Measurements from ENCODE around the gene TMEM106A.
"Not testable (repeated sequence)": the region's sequence is repeated elsewhere in the genome, so short reads cannot be mapped to it uniquely, and the experiment has no call there.

The TMEM106A gene

GRCh38 chr17:43176119-43176570, 35.5 kb upstream of the TMEM106A start:
- no peak overlapping the region for H3K23ac ChIP-seq (ENCODE audit: low read depth, low read length, poor library complexity)
- peaks cover 2 to 3% of the 10 kb centered on the region in 2 donors for H3K4me1 ChIP-seq (ENCODE audit: control insufficient read depth in 2 of 2, insufficient read depth in 1 of 2, low read depth in 1 of 2, low read length in 2 of 2)
- no peak overlapping the region for H3K14ac ChIP-seq (ENCODE audit: low read length)
- H3K4ac ChIP-seq (ENCODE audit: low read length), result no peak overlapping the region
- no peak overlapping the region for H2BK5ac ChIP-seq (ENCODE audit: low read length)
- no peak overlapping the region for H2AK5ac ChIP-seq (ENCODE audit: low read depth, low read length)
- no peak overlapping the region for H3K27ac ChIP-seq (replicated peaks; ENCODE audit: low read length)
- WGBS, 2 donors (ENCODE audit: extremely low coverage in 2 of 2, insufficient read length in 2 of 2, insufficient replicate concordance in 1 of 2), result no CpG with 5 or more reads among the region's 2 CpGs
- no peak overlapping the region for H2BK15ac ChIP-seq (ENCODE audit: low read length)
- no peak overlapping the region for H3K4me3 ChIP-seq (ENCODE audit: low read length in 2 of 2)
- no peak overlapping the region for H3K18ac ChIP-seq (ENCODE audit: low read length)
- H4K8ac ChIP-seq (ENCODE audit: low read depth, low read length), result no peak overlapping the region
- peaks cover 1% of the 10 kb centered on the region for H3K79me1 ChIP-seq (ENCODE audit: low read depth, low read length)
- H2AFZ ChIP-seq (ENCODE audit: low read length), result no peak overlapping the region
- H2BK120ac ChIP-seq (ENCODE audit: low read depth, low read length), result no peak overlapping the region
- H3K4me2 ChIP-seq (ENCODE audit: insufficient read depth, low read length, poor library complexity, severe bottlenecking), result no peak overlapping the region
- no peaks in the 10 kb centered on the region for H3K9me3 ChIP-seq (replicated peaks in 1 of 2; ENCODE audit: control insufficient read depth in 2 of 2, insufficient read depth in 1 of 2, low read depth in 1 of 2, low read length in 2 of 2)
- DNase-seq (ENCODE audit: low spot score), result no peak
- no peak overlapping the region for H4K91ac ChIP-seq (ENCODE audit: low read depth, low read length, poor library complexity)
- H3K36me3 ChIP-seq (replicated peaks in 1 of 2; ENCODE audit: control insufficient read depth in 2 of 2, insufficient read depth in 2 of 2, low read length in 2 of 2), result peaks cover 3 to 55% of the 10 kb centered on the region in 2 donors
- H2BK12ac ChIP-seq (ENCODE audit: low read length), result no peak overlapping the region
- no peaks in the 10 kb centered on the region for H3K27me3 ChIP-seq (ENCODE audit: control insufficient read depth in 3 of 3, insufficient read depth in 3 of 3, low read depth in 1 of 3, low read length in 3 of 3)
- no peak overlapping the region for H3K9ac ChIP-seq (ENCODE audit: low read depth, low read length, poor library complexity)

DNA sequence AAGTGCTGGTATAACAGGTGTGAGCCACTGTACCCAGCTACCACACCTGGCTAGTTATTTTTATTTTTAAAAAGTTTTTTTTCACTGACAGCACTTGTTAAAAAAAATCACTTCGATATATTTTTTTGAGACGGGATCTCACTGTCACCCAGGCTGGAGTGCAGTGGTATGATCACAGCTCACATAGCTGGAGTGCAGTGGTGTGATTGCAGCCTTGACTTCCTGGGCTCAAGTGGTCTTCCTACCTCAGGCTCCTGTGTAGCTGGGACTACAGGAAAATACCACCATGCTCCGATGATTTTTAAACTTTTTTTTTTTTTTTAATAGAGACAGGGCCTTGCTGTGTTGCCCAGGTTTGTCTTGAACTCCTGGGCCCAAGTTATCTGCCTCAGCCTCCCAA, 27.8 kb upstream of the TMEM106A start:
- Histone ChIP-seq H3K4me1 (ENCODE audit: control insufficient read depth in 2 of 2, insufficient read depth in 1 of 2, low read depth in 1 of 2, low read length in 2 of 2) (no peaks in the 10 kb centered on the region), H3K4ac (ENCODE audit: low read length) (no peak overlapping the region), H2AFZ (ENCODE audit: low read length) (no peak overlapping the region), H3K4me2 (ENCODE audit: insufficient read depth, low read length, poor library complexity, severe bottlenecking) (no peak overlapping the region), H4K8ac (ENCODE audit: low read depth, low read length) (no peak overlapping the region), H4K91ac (ENCODE audit: low read depth, low read length, poor library complexity) (no peak overlapping the region), H3K79me1 (ENCODE audit: low read depth, low read length) (peaks cover 1% of the 10 kb centered on the region), H2BK15ac (ENCODE audit: low read length) (no peak overlapping the region), H3K4me3 (ENCODE audit: low read length in 2 of 2) (no peak overlapping the region), H3K23ac (ENCODE audit: low read depth, low read length, poor library complexity) (no peak overlapping the region), H3K18ac (ENCODE audit: low read length) (no peak overlapping the region), H2AK5ac (ENCODE audit: low read depth, low read length) (no peak overlapping the region), H3K27me3 (ENCODE audit: control insufficient read depth in 3 of 3, insufficient read depth in 3 of 3, low read depth in 1 of 3, low read length in 3 of 3) (no peaks in the 10 kb centered on the region), H3K14ac (ENCODE audit: low read length) (no peak overlapping the region), H3K9ac (ENCODE audit: low read depth, low read length, poor library complexity) (no peak overlapping the region), H2BK5ac (ENCODE audit: low read length) (no peak overlapping the region), H2BK12ac (ENCODE audit: low read length) (no peak overlapping the region), H3K9me3 (replicated peaks in 1 of 2; ENCODE audit: control insufficient read depth in 2 of 2, insufficient read depth in 1 of 2, low read depth in 1 of 2, low read length in 2 of 2) (no peaks in the 10 kb centered on the region), H3K27ac (replicated peaks; ENCODE audit: low read length) (no peak overlapping the region), H3K36me3 (replicated peaks in 1 of 2; ENCODE audit: control insufficient read depth in 2 of 2, insufficient read depth in 2 of 2, low read length in 2 of 2) (peaks cover 4 to 52% of the 10 kb centered on the region in 2 donors), H2BK120ac (ENCODE audit: low read depth, low read length) (no peak overlapping the region)
- WGBS, 2 donors (ENCODE audit: extremely low coverage in 2 of 2, insufficient read length in 2 of 2, insufficient replicate concordance in 1 of 2), result no CpG with 5 or more reads among the region's 3 CpGs
- no peak for DNase-seq (ENCODE audit: low spot score)

GRCh38 chr17:43186656-43187055, 25.0 kb upstream of the TMEM106A start:
- H2BK15ac ChIP-seq (ENCODE audit: low read length); H3K14ac ChIP-seq (ENCODE audit: low read length); DNase-seq (ENCODE audit: low spot score); H4K91ac ChIP-seq (ENCODE audit: low read depth, low read length, poor library complexity); H3K9ac ChIP-seq (ENCODE audit: low read depth, low read length, poor library complexity); H3K18ac ChIP-seq (ENCODE audit: low read length); H2AFZ ChIP-seq (ENCODE audit: low read length); H3K4me1 ChIP-seq (ENCODE audit: control insufficient read depth in 2 of 2, insufficient read depth in 1 of 2, low read depth in 1 of 2, low read length in 2 of 2); H2BK5ac ChIP-seq (ENCODE audit: low read length); H3K79me1 ChIP-seq (ENCODE audit: low read depth, low read length); H2BK12ac ChIP-seq (ENCODE audit: low read length); H3K9me3 ChIP-seq (replicated peaks in 1 of 2; ENCODE audit: control insufficient read depth in 2 of 2, insufficient read depth in 1 of 2, low read depth in 1 of 2, low read length in 2 of 2); H2AK5ac ChIP-seq (ENCODE audit: low read depth, low read length); H3K4me3 ChIP-seq (ENCODE audit: low read length in 2 of 2); H4K8ac ChIP-seq (ENCODE audit: low read depth, low read length); H3K23ac ChIP-seq (ENCODE audit: low read depth, low read length, poor library complexity); H2BK120ac ChIP-seq (ENCODE audit: low read depth, low read length); H3K4me2 ChIP-seq (ENCODE audit: insufficient read depth, low read length, poor library complexity, severe bottlenecking); H3K27me3 ChIP-seq (ENCODE audit: control insufficient read depth in 3 of 3, insufficient read depth in 3 of 3, low read depth in 1 of 3, low read length in 3 of 3); H3K27ac ChIP-seq (replicated peaks; ENCODE audit: low read length); H3K4ac ChIP-seq (ENCODE audit: low read length): not testable (repeated sequence)
- peaks cover 21 to 57% of the 10 kb centered on the region in 2 donors for H3K36me3 ChIP-seq (replicated peaks in 1 of 2; ENCODE audit: control insufficient read depth in 2 of 2, insufficient read depth in 2 of 2, low read length in 2 of 2)
- WGBS, 2 donors (ENCODE audit: extremely low coverage in 2 of 2, insufficient read length in 2 of 2, insufficient replicate concordance in 1 of 2), result no CpG with 5 or more reads among the region's 5 CpGs

DNA sequence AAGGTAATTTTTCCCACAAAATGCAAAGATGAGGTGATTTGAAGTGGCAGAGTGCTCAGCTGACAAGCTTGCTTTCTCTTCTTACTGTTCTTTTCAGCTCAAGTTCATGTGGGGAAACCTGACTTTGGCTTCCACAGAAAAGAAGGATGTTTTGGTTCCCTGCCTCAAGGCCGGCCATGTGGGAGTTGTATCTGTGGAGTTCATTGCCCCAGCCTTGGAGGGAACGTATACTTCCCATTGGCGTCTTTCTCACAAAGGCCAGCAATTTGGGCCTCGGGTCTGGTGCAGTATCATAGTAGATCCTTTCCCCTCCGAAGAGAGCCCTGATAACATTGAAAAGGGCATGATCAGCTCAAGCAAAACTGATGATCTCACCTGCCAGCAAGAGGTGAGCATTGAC, 18.4 kb upstream of the TMEM106A start:
- no peaks in the 10 kb centered on the region for H3K4me1 ChIP-seq (ENCODE audit: control insufficient read depth in 2 of 2, insufficient read depth in 1 of 2, low read depth in 1 of 2, low read length in 2 of 2)
- no peak overlapping the region for H3K14ac ChIP-seq (ENCODE audit: low read length)
- no peak overlapping the region for H2BK120ac ChIP-seq (ENCODE audit: low read depth, low read length)
- H2AFZ ChIP-seq (ENCODE audit: low read length), result no peak overlapping the region
- H3K9me3 ChIP-seq (replicated peaks in 1 of 2; ENCODE audit: control insufficient read depth in 2 of 2, insufficient read depth in 1 of 2, low read depth in 1 of 2, low read length in 2 of 2), result no peaks in the 10 kb centered on the region
- H3K79me1 ChIP-seq (ENCODE audit: low read depth, low read length), result no peaks in the 10 kb centered on the region
- peaks cover 0 to 2% (median 0%) of the 10 kb centered on the region in 3 experiments for H3K27me3 ChIP-seq (ENCODE audit: control insufficient read depth in 3 of 3, insufficient read depth in 3 of 3, low read depth in 1 of 3, low read length in 3 of 3)
- no peak overlapping the region for H2BK15ac ChIP-seq (ENCODE audit: low read length)
- H2AK5ac ChIP-seq (ENCODE audit: low read depth, low read length), result no peak overlapping the region
- no peak overlapping the region for H2BK12ac ChIP-seq (ENCODE audit: low read length)
- no peak overlapping the region for H3K4me2 ChIP-seq (ENCODE audit: insufficient read depth, low read length, poor library complexity, severe bottlenecking)
- H3K36me3 ChIP-seq (replicated peaks in 1 of 2; ENCODE audit: control insufficient read depth in 2 of 2, insufficient read depth in 2 of 2, low read length in 2 of 2), result peaks cover 48 to 83% of the 10 kb centered on the region in 2 donors
- H3K18ac ChIP-seq (ENCODE audit: low read length), result no peak overlapping the region
- no peak overlapping the region for H3K4me3 ChIP-seq (ENCODE audit: low read length in 2 of 2)
- no peak overlapping the region for H3K27ac ChIP-seq (replicated peaks; ENCODE audit: low read length)
- no peak overlapping the region for H4K91ac ChIP-seq (ENCODE audit: low read depth, low read length, poor library complexity)
- no peak overlapping the region for H3K23ac ChIP-seq (ENCODE audit: low read depth, low read length, poor library complexity)
- DNase-seq (ENCODE audit: low spot score), result no peak
- H2BK5ac ChIP-seq (ENCODE audit: low read length), result no peak overlapping the region
- H4K8ac ChIP-seq (ENCODE audit: low read depth, low read length), result no peak overlapping the region
- no peak overlapping the region for H3K9ac ChIP-seq (ENCODE audit: low read depth, low read length, poor library complexity)
- H3K4ac ChIP-seq (ENCODE audit: low read length), result no peak overlapping the region
- no CpG with 5 or more reads among the region's 5 CpGs for WGBS, 2 donors (ENCODE audit: extremely low coverage in 2 of 2, insufficient read length in 2 of 2, insufficient replicate concordance in 1 of 2)
